Breast epithelium (tissue), 3 donors: Measurements from ENCODE around the gene IGF1R.

Experiments
- POLR2A ChIP-seq: fragments of 450-650 bp; IDR thresholded peaks from one replicate; pipeline ENCODE4 v1.6.1; 2016; ENCODE audit warnings: antibody characterized with exemption, mild to moderate bottlenecking, moderate library complexity
- POLR2AphosphoS5 ChIP-seq, 3 donors: sonication (generic); formaldehyde crosslinking; IDR thresholded peaks; one replicate each; pipeline ENCODE4 v1.6.1; 2017; ENCODE audit warnings: antibody characterized with exemption in 3 of 3
- TF ChIP-seq, protein P1 (sequence below), 3 donors: fragments of 450-650 bp; IDR thresholded peaks; one replicate each; pipeline ENCODE4 v1.5.1; 2016 to 2017; ENCODE audit warnings: antibody characterized with exemption in 3 of 3, mild to moderate bottlenecking in 3 of 3, moderate library complexity in 3 of 3

DNA sequence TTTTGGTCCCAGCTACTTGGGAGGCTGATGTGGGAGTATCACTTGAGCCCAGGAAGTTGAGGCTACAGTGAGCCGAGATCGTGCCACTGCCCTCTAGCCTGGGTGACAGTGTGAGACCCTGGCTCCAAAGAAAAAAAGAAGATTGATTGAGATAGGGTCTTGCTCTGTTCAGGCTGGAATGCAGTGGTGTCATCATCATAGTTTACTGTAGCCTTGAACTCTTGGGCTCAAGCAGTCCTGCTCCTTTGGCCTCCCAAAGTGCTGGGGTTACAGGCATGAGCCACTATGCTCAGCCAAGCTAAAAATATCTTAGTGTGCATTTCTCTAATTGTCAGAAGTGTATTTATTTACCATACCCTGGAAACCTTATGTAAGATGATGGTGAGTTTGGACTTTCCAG, 43.9 kb downstream of the IGF1R start:
- TF ChIP-seq POLR2A = no peak
- TF ChIP-seq, protein P1, sequence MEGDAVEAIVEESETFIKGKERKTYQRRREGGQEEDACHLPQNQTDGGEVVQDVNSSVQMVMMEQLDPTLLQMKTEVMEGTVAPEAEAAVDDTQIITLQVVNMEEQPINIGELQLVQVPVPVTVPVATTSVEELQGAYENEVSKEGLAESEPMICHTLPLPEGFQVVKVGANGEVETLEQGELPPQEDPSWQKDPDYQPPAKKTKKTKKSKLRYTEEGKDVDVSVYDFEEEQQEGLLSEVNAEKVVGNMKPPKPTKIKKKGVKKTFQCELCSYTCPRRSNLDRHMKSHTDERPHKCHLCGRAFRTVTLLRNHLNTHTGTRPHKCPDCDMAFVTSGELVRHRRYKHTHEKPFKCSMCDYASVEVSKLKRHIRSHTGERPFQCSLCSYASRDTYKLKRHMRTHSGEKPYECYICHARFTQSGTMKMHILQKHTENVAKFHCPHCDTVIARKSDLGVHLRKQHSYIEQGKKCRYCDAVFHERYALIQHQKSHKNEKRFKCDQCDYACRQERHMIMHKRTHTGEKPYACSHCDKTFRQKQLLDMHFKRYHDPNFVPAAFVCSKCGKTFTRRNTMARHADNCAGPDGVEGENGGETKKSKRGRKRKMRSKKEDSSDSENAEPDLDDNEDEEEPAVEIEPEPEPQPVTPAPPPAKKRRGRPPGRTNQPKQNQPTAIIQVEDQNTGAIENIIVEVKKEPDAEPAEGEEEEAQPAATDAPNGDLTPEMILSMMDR (IDR thresholded peaks at IDR 0.05) = no peak
- TF ChIP-seq POLR2AphosphoS5 (IDR thresholded peaks at IDR 0.05) = no peak
